ENCODE results near the gene SLC15A4. TPM values are rescaled to one million over a fixed set of nuclear protein-coding genes. Genes with fewer than 3 reads are reported as not detected.

Gene SLC15A4
- total RNA-seq, 1 donor, result 52.5 TPM

GRCh38 chr12:128823216-128823915 lies 392 bp downstream of the SLC15A4 start:
- DNase-seq (ENCODE audit: insufficient read length, low spot score, missing footprints), result peak; percentile 92
- H3K79me2 ChIP-seq (ENCODE audit: insufficient read depth, low read length), result peaks cover 51% of the 10 kb centered on the region
- H3K27me3 ChIP-seq (ENCODE audit: insufficient read depth, low read length), result no peaks in the 10 kb centered on the region
- peak overlapping the region; percentile 63 for H3K27ac ChIP-seq (ENCODE audit: low read depth, low read length)
- peak overlapping the region; percentile 90 for H3K4me3 ChIP-seq (ENCODE audit: insufficient read depth, low read length)
- peaks cover 3% of the 10 kb centered on the region for H3K36me3 ChIP-seq (ENCODE audit: insufficient read depth, low read length)
- H3K4me2 ChIP-seq (ENCODE audit: insufficient read depth, low read length), result peak overlapping the region; percentile 87
- H3K9me3 ChIP-seq (ENCODE audit: low read depth, low read length), result no peaks in the 10 kb centered on the region
- H4K20me1 ChIP-seq (ENCODE audit: insufficient read depth, low read length), result peaks cover 8% of the 10 kb centered on the region
- peaks cover 19% of the 10 kb centered on the region for H3K4me1 ChIP-seq (ENCODE audit: insufficient read depth, low read length)
- H2AFZ ChIP-seq (ENCODE audit: low read length), result peak overlapping the region; percentile 81
- TF ChIP-seq CTCF (IDR thresholded peaks at IDR 0.05; ENCODE audit: extremely low read depth, low read depth, low read length), result no peak

- Histone ChIP-seq H3K9me3 (ENCODE audit: low read depth, low read length) (no peaks in the 10 kb centered on the region), H2AFZ (ENCODE audit: low read length) (no peak overlapping the region), H3K4me2 (ENCODE audit: insufficient read depth, low read length) (no peak overlapping the region), H3K27me3 (ENCODE audit: insufficient read depth, low read length) (no peaks in the 10 kb centered on the region), H3K79me2 (ENCODE audit: insufficient read depth, low read length) (peaks cover 76% of the 10 kb centered on the region), H3K4me3 (ENCODE audit: insufficient read depth, low read length) (no peak overlapping the region), H3K27ac (ENCODE audit: low read depth, low read length) (no peak overlapping the region), H3K4me1 (ENCODE audit: insufficient read depth, low read length) (peaks cover 42% of the 10 kb centered on the region), H3K36me3 (ENCODE audit: insufficient read depth, low read length) (peaks cover 3% of the 10 kb centered on the region), H4K20me1 (ENCODE audit: insufficient read depth, low read length) (peaks cover 10% of the 10 kb centered on the region)
- TF ChIP-seq CTCF (IDR thresholded peaks at IDR 0.05; ENCODE audit: extremely low read depth, low read depth, low read length), result no peak
- DNase-seq (ENCODE audit: insufficient read length, low spot score, missing footprints), result no peak
Observed at GRCh38 chr12:128820723-128821432, 2.9 kb downstream of the SLC15A4 start.

- peaks cover 82% of the 10 kb centered on the region for H3K79me2 ChIP-seq (ENCODE audit: insufficient read depth, low read length)
- no peak for TF ChIP-seq CTCF (IDR thresholded peaks at IDR 0.05; ENCODE audit: extremely low read depth, low read depth, low read length)
- H4K20me1 ChIP-seq (ENCODE audit: insufficient read depth, low read length), result peaks cover 10% of the 10 kb centered on the region
- no peak overlapping the region for H2AFZ ChIP-seq (ENCODE audit: low read length)
- peaks cover 46% of the 10 kb centered on the region for H3K4me1 ChIP-seq (ENCODE audit: insufficient read depth, low read length)
- H3K27ac ChIP-seq (ENCODE audit: low read depth, low read length), result no peak overlapping the region
- H3K4me3 ChIP-seq (ENCODE audit: insufficient read depth, low read length), result no peak overlapping the region
- H3K36me3 ChIP-seq (ENCODE audit: insufficient read depth, low read length), result peaks cover 3% of the 10 kb centered on the region
- H3K9me3 ChIP-seq (ENCODE audit: low read depth, low read length), result no peaks in the 10 kb centered on the region
- no peaks in the 10 kb centered on the region for H3K27me3 ChIP-seq (ENCODE audit: insufficient read depth, low read length)
- H3K4me2 ChIP-seq (ENCODE audit: insufficient read depth, low read length), result no peak overlapping the region
- no peak for DNase-seq (ENCODE audit: insufficient read length, low spot score, missing footprints)
Observed at GRCh38 chr12:128820253-128820652, 3.5 kb downstream of the SLC15A4 start.

Data from osteoblast (primary cell).